HepG2 (cell line): Measurements from ENCODE around the gene ANP32B. TPM values are rescaled to one million over a fixed set of nuclear protein-coding genes. Genes with fewer than 3 reads are reported as not detected.

Experiments used
- CCDC6 ChIP-seq: sonication (generic); formaldehyde crosslinking; IDR thresholded peaks from 2 replicates; pipeline ENCODE4 v1.8.1; 2022; ENCODE audit warnings: mild to moderate bottlenecking, missing genetic modification reagents, moderate library complexity
- EP300 ChIP-seq, 3 experiments: sonication (generic) in 1 of 3; formaldehyde crosslinking in 1 of 3; IDR thresholded peaks; 2 replicates each; pipeline versions ENCODE4 v1.5.1 to v1.6.1; 2011 to 2020; ENCODE audit warnings: low read depth in 2 of 3, low read length in 2 of 3, borderline replicate concordance in 1 of 3, improper control_type of control experiment in 1 of 3, mild to moderate bottlenecking in 1 of 3, missing genetic modification reagents in 1 of 3, moderate library complexity in 1 of 3
- ETS1 ChIP-seq: sonication (generic); formaldehyde crosslinking; IDR thresholded peaks from 2 replicates; pipeline ENCODE4 v1.4.0; 2020; ENCODE audit warnings: missing genetic modification reagents
- FLYWCH1 ChIP-seq: sonication (generic); formaldehyde crosslinking; IDR thresholded peaks from 2 replicates; pipeline ENCODE4 v1.8.1; 2023; ENCODE audit warnings: mild to moderate bottlenecking, missing genetic modification reagents
- FOXJ3 ChIP-seq: sonication (generic); formaldehyde crosslinking; IDR thresholded peaks from 2 replicates; pipeline ENCODE4 v1.4.0; 2020; ENCODE audit warnings: missing genetic modification reagents, mild to moderate bottlenecking, borderline replicate concordance
- GTF3A ChIP-seq: sonication (generic); formaldehyde crosslinking; conservative IDR thresholded peaks from 2 replicates; pipeline ENCODE4 v1.4.0; 2020; ENCODE audit warnings: mild to moderate bottlenecking, missing genetic modification reagents
- LRRFIP1 ChIP-seq: sonication (generic); formaldehyde crosslinking; conservative IDR thresholded peaks from 2 replicates; pipeline ENCODE4 v1.4.0; 2020; ENCODE audit warnings: missing genetic modification reagents
- NRL ChIP-seq: sonication (generic); formaldehyde crosslinking; IDR thresholded peaks from 2 replicates; pipeline ENCODE4 v1.5.0; 2020; ENCODE audit warnings: missing genetic modification reagents, mild to moderate bottlenecking, moderate library complexity, borderline replicate concordance
- TFDP1 ChIP-seq: IDR thresholded peaks from 2 replicates; pipeline ENCODE4 v1.6.1; 2016; ENCODE audit warnings: missing compliant biosample characterization, missing genetic modification reagents, borderline replicate concordance
- ZNF382 ChIP-seq: sonication (generic); formaldehyde crosslinking; IDR thresholded peaks from 2 replicates; pipeline ENCODE4 v1.5.0; 2020; ENCODE audit warnings: missing genetic modification reagents, mild to moderate bottlenecking, borderline replicate concordance
- ZNF460 ChIP-seq: sonication (generic); formaldehyde crosslinking; IDR thresholded peaks from 2 replicates; pipeline ENCODE4 v1.5.1; 2020; ENCODE audit warnings: missing genetic modification reagents, mild to moderate bottlenecking, borderline replicate concordance
- ZNF484 ChIP-seq: sonication (generic); formaldehyde crosslinking; IDR thresholded peaks from 2 replicates; pipeline ENCODE4 v1.5.1; 2020; ENCODE audit warnings: mild to moderate bottlenecking, low read depth, missing genetic modification reagents, borderline replicate concordance
- ZNF589 ChIP-seq: sonication (generic); formaldehyde crosslinking; conservative IDR thresholded peaks from 2 replicates; pipeline ENCODE4 v1.8.0; 2022; ENCODE audit warnings: mild to moderate bottlenecking, moderate library complexity, missing genetic modification reagents
- ZNF629 ChIP-seq: sonication (generic); formaldehyde crosslinking; conservative IDR thresholded peaks from 2 replicates; pipeline ENCODE4 v1.5.0; 2020; ENCODE audit warnings: missing genetic modification reagents
- ZNF737 ChIP-seq: sonication (generic); formaldehyde crosslinking; IDR thresholded peaks from 2 replicates; pipeline ENCODE4 v1.5.0; 2020; ENCODE audit warnings: missing genetic modification reagents, mild to moderate bottlenecking, borderline replicate concordance
- ZNF790 ChIP-seq: sonication (generic); formaldehyde crosslinking; IDR thresholded peaks from 2 replicates; pipeline ENCODE4 v1.8.0; 2022; ENCODE audit warnings: missing genetic modification reagents, mild to moderate bottlenecking, borderline replicate concordance
- polyA plus RNA-seq, 8 experiments: library from polyadenylated mRNA; depleted of rRNA in 3 of 8; stranded (reverse) in 7 of 8; unstranded in 1 of 8; fragments of >200 nt; fragmentation: Illumina TruSeq in 4 of 8; extraction: Trizol in 4 of 8; gene quantifications; 2 replicates each; pipeline versions ENCODE4 v1.2.1 to v1.2.3, GENCODE V29; 2011 to 2016; ENCODE audit warnings: low read depth in 4 of 8, missing spikeins in 1 of 8, mixed read lengths in 1 of 8; ENCODE audit not compliant: insufficient read depth in 1 of 8
- total RNA-seq, 5 experiments: library from RNA; depleted of rRNA; stranded (reverse); fragments of >200 nt; fragmentation: Illumina TruSeq; extraction: Trizol; gene quantifications; 2 replicates each; pipeline ENCODE4 v1.2.3, GENCODE V29; 2016; ENCODE audit warnings: low read depth in 1 of 5
- TF ChIP-seq, protein P1 (sequence below): sonication (generic); formaldehyde crosslinking; conservative IDR thresholded peaks from 2 replicates; pipeline ENCODE4 v1.8.0; 2022; ENCODE audit warnings: missing genetic modification reagents
- TF ChIP-seq, protein P2 (sequence below): sonication (generic); formaldehyde crosslinking; IDR thresholded peaks from 2 replicates; pipeline ENCODE4 v1.5.0; 2020; ENCODE audit warnings: missing genetic modification reagents

ANP32B gene
- total and polyA plus RNA-seq, 2 of the 13 experiments (the other 11 are each of a cell fraction or from before 2014, with no cell fraction given) = 22.1 to 37.5 TPM

- TF ChIP-seq ZNF629 (CRISPR knock-in tag) (no peak; the same call in none of the 2 replicates), NRL (CRISPR knock-in tag) (no peak; the same call in 1 of the 2 replicates), ZNF484 (CRISPR knock-in tag) (0 out of 2 replicates have a peak, but pooled peaks have one; percentile 69), ZNF589 (peak; percentile 75; the same call in 1 of the 2 replicates), TFDP1 (CRISPR knock-in tag) (peak; percentile 65; the same call in 1 of the 2 replicates), GTF3A (CRISPR knock-in tag) (0 out of 2 replicates have a peak, but pooled peaks have one; percentile 80), EP300 (IDR thresholded peaks at IDR 0.05; ENCODE audit: low read depth in 2 of 2, low read length in 2 of 2) (no peak), EP300 (CRISPR knock-in tag; IDR thresholded peaks at IDR 0.05; ENCODE audit: borderline replicate concordance) (0 out of 2 replicates have a peak, but pooled peaks have one; percentile 17), ZNF790 (peak; percentile 76; the same call in 1 of the 2 replicates), ZNF737 (CRISPR knock-in tag) (no peak), CCDC6 (CRISPR knock-in tag) (peak; percentile 22; the same call in 1 of the 2 replicates), FOXJ3 (CRISPR knock-in tag) (no peak), ZNF460 (CRISPR knock-in tag) (no peak; the same call in 1 of the 2 replicates), ETS1 (CRISPR knock-in tag) (no peak; the same call in 1 of the 2 replicates), LRRFIP1 (CRISPR knock-in tag) (0 out of 2 replicates have a peak, but pooled peaks have one; percentile 34), ZNF382 (CRISPR knock-in tag) (no peak), FLYWCH1 (no peak)
- TF ChIP-seq, protein P1, sequence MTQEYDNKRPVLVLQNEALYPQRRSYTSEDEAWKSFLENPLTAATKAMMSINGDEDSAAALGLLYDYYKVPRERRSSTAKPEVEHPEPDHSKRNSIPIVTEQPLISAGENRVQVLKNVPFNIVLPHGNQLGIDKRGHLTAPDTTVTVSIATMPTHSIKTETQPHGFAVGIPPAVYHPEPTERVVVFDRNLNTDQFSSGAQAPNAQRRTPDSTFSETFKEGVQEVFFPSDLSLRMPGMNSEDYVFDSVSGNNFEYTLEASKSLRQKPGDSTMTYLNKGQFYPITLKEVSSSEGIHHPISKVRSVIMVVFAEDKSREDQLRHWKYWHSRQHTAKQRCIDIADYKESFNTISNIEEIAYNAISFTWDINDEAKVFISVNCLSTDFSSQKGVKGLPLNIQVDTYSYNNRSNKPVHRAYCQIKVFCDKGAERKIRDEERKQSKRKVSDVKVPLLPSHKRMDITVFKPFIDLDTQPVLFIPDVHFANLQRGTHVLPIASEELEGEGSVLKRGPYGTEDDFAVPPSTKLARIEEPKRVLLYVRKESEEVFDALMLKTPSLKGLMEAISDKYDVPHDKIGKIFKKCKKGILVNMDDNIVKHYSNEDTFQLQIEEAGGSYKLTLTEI (CRISPR knock-in tag) = no peak
- TF ChIP-seq, protein P2, sequence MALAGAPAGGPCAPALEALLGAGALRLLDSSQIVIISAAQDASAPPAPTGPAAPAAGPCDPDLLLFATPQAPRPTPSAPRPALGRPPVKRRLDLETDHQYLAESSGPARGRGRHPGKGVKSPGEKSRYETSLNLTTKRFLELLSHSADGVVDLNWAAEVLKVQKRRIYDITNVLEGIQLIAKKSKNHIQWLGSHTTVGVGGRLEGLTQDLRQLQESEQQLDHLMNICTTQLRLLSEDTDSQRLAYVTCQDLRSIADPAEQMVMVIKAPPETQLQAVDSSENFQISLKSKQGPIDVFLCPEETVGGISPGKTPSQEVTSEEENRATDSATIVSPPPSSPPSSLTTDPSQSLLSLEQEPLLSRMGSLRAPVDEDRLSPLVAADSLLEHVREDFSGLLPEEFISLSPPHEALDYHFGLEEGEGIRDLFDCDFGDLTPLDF (CRISPR knock-in tag) = peak; percentile 63; the same call in 1 of the 2 replicates
Measured at GRCh38 chr9:98056269-98057137, 73.4 kb downstream of the ANP32B start, which contains the start of gene NANS (continued).
